ENCODE results near the gene TRAF1. TPM values are rescaled to one million over a fixed set of nuclear protein-coding genes. Genes with fewer than 3 reads are reported as not detected.

TRAF1 gene
- total RNA-seq, 1 donor, result 2.2 TPM

DNA sequence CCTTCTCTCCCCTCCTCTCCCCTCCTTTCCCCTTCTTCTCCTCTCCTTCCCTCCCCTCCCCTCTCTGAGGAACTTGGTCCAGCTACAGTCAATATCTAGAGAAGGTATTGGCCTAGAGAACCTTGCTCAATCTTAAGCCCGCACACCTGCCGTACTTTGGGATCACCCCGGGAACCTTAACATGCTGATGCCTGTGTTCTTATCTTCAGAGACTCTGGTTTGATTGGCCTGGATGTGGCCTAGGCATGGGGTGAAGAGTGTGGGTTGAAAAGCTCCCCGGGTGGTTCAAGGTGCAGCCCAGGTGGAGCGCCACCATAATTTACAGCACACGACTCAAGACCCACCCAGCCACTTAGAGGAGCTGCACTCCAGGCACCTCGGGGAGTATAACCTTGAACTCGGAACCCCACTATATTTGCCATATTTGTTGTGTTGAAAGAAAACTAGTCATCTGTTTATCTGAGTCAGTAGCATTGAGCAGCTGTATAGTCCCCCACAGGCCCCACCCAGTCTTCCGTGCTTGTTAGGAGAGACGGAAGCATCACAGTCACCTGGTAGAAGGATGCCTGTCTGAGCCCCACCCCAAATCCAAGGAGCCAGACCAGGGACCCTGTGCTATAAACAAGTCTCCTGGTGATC lies 35.2 kb downstream of the TRAF1 start:
- no peak for DNase-seq (ENCODE audit: low read depth in 2 of 3, low spot score in 2 of 3)

DNA sequence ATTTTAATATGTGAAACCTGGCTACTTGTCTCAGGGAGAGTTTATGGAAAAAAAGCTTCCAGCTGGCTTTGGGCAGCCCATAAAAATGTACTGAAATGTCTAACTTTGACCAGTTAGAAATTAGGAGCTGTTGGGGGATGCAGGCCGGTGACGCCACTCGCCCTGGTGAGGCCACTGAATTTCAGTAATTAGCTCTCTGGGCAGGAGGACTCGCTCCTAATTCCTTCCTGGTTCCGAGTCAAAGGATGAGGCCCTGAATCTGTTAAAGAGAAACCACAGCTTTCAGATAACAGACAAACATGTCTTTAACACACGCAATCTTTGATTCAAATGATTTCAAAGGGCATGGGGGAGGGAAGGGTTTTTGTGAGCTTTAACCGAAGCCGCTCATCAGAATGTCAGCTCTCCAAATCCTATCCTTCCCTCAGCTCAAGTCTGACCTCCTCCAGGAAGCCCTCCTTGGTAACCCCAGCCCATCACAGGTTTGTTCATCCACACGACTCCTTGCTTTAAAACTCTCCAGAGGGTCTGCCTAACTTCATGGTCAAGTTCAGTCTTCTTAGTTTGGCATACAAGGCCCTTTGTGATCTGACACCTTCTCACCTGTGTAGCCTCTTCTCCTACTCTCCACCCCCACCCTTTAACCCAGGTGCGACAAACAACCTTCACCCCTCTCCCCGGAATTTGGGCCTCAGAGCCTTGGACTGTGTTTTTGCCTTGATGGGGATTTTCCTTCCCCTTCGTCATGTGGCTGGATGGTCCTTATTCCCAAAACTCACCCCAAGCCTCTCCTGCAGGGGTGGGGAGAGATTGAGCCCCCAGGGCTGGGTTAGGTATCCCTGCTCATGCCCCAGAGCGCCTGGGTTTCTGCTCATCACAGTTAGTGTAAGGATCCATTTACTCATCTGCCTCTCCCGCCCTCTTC lies 36.0 kb downstream of the TRAF1 start:
- no peak for DNase-seq (ENCODE audit: low read depth in 2 of 3, low spot score in 2 of 3)

DNA sequence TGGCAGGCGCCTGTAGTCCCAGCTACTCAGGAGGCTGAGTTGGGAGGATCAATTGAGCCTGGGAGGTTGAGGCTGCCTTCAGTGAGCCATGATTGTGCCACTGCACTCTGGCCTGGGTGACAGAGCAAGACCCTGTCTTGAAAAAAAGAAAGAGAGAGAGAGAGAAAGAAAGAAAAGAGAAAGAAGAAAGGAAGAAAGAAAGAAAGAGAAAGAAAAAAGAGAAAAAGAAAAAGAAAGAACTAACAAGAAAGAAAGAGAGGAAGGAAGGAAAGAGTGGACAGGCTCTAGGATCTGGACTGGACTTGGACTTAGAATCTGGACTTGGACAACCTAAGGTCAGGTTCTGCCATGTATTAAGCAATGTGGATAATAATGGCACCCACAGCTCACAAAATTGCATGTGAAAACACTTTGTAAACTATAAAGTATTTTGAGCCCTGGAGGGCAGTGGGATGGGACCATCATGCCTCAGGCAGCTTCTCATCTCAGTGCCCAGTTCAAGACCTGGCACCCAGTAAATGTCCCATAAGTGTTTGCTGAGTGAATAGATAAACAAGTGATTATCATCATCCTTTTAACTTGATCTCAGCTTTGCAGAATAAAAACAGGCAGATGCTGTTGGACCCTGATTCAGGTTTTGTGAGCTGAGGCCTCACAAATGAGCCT lies 36.9 kb downstream of the TRAF1 start:
- DNase-seq (ENCODE audit: low read depth in 2 of 3, low spot score in 2 of 3), result no peak

- no peak for DNase-seq (ENCODE audit: low read depth in 2 of 3, low spot score in 2 of 3)
Measured at GRCh38 chr9:120888626-120889025, 38.0 kb downstream of the TRAF1 start.

DNA sequence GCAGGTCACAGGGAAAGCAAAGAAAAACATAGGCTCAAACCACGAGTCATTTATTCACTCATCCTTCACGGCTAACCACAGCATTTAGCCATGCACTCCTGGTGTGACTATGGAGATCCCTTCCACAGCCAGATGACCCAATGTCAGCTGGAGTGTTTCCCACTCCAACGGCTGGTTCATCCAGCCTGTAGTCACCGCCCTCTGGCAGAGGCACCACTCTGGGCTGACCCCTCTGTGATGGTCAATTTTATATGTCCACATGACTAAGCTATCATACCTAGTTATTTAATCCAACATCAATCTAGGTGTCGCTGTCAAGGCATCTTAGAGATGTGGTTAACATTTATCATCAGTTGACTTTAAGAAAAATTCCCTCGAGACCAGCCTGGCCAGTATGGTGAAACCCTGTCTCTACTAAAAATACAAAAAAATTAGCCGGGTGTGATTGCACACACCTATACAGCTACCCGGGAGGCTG lies 40.1 kb downstream of the TRAF1 start:
- DNase-seq (ENCODE audit: low read depth in 2 of 3, low spot score in 2 of 3), result no peak

DNA sequence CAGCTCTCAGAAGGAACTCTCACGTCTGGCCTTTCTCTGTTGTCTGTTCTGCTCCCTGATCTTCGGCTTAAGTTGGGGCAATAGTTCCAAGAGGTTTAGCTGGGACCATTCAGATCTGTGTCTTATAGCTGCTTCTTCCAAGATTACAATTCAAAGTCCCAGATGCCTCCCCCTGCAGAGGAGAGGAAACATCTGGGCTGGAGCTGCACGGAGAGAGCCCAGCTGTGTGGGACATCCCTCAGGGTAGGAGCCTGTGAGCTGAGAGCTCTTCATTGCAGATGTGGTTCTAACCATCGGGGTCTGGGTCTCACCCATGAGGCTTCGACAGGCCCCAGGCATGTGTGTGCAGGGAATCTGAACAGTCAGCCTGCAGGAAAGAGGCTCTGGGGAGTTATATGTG lies 40.6 kb downstream of the TRAF1 start:
- DNase-seq (ENCODE audit: low read depth in 2 of 3, low spot score in 2 of 3), result peak in 1 of 3 donors; percentile 56

GRCh38 chr9:120885457-120885856 lies 41.1 kb downstream of the TRAF1 start:
- no peak for DNase-seq (ENCODE audit: low read depth in 2 of 3, low spot score in 2 of 3)

- DNase-seq (ENCODE audit: low read depth in 2 of 3, low spot score in 2 of 3), result no peak
Measured at GRCh38 chr9:120883608-120883996, 43.0 kb downstream of the TRAF1 start.

GRCh38 chr9:120882935-120883607 lies 43.5 kb downstream of the TRAF1 start:
- no peak for DNase-seq (ENCODE audit: low read depth in 2 of 3, low spot score in 2 of 3)

GRCh38 chr9:120879446-120879845 lies 47.1 kb downstream of the TRAF1 start:
- no peak for DNase-seq (ENCODE audit: low read depth in 2 of 3, low spot score in 2 of 3)

GRCh38 chr9:120878188-120879130 lies 48.1 kb downstream of the TRAF1 start:
- no peak for DNase-seq (ENCODE audit: low read depth in 2 of 3, low spot score in 2 of 3)

GRCh38 chr9:120877276-120878034 lies 49.1 kb downstream of the TRAF1 start:
- DNase-seq (ENCODE audit: low read depth in 2 of 3, low spot score in 2 of 3), result peak in 2 of 3 donors; percentile 68 to 72

DNA sequence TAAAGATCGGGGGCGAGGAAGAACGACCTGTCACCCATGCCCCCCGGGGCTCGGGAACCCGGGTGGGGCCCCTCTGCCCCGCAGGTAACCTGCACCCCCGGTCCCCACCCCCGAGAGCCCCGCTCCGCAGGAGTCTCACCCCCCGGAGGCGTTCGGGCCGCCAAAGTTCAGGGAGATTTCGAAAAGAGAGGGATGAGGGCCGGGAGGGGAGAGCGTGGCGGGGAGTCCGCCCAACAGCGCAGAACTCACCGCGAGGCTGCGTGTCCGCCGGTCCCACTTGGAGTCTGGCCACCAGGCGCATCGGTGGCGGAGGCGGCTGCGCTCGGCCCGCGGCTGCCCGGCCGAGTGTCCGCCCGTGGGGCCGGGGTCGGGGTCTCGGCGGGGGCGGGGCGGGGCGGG lies 49.8 kb downstream of the TRAF1 start, which contains the start of gene PHF19:
Gene PHF19 (minus strand): TSS at position 347 of the 399 bp plus-strand sequence. CDS start 2,447 bp downstream, outside the sequence.
- DNase-seq (ENCODE audit: low read depth in 2 of 3, low spot score in 2 of 3), result no peak

DNA sequence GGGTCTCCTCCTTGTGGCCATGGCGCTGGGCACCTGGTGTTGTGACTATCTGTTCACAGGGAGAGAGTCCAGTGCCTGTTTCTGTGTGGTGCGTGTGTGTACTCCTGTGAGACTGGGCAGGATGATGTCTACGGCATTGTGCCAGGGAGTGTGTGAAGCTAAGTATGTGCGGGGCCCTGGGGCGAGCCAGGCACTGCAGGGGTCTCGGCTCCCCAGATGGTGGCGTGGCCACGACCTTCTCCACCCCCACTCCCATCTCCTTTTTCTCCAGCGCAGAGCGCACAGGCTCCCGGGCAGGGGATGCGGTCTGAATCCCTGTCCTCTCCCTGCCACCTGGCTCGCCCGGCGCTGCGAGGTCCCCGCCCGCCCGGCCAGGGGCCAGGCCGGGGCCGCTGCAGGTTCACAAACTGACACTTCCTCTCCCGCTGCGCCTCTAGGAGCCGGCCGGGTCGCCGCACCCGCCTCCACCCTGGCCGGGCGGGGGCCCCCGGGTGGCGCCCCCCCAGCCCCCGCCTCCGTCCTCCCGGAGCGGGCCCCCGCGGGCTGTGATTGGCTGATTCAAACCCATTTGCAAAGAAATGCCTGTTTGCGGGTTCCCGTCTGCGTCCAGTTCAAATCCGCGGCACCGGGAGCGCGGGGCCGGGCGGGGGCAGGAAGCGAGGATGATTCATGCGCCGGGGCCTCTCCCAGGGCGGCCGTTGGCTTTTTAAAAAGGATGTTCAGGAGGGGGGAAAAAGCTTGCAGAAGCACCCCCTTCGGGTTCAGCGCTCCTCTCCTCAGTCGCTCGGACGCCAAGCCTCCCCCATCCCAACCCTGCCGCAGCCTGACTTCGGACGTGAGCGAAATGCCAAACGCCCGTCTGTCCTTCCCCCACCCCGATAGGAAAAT lies 50.4 kb downstream of the TRAF1 start:
- peak in 2 of 3 donors; percentile 94 to 96 for DNase-seq (ENCODE audit: low read depth in 2 of 3, low spot score in 2 of 3)

DNA sequence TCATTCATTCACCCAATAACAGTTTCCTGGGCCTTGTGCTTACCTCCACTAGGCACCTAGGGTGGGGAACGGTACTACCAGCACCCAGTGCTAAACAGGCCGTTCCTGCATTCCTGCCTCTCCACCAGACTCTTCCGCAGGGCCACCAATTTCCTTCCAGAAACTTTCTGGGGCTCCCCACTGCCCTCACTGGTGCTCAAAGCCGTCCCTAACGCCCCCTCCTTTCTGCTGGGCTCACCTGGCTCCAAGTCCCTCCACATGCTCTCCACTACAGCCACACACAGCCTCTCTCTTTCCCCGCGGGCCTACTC lies 51.0 kb downstream of the TRAF1 start:
- no peak for DNase-seq (ENCODE audit: low read depth in 2 of 3, low spot score in 2 of 3)

- DNase-seq (ENCODE audit: low read depth in 2 of 3, low spot score in 2 of 3), result no peak
Measured at GRCh38 chr9:120875195-120875565, 51.4 kb downstream of the TRAF1 start.

GRCh38 chr9:120874226-120875194 lies 52.1 kb downstream of the TRAF1 start:
- no peak for DNase-seq (ENCODE audit: low read depth in 2 of 3, low spot score in 2 of 3)
